ENCODE results near the gene RBM44.

The RBM44 gene

DNA sequence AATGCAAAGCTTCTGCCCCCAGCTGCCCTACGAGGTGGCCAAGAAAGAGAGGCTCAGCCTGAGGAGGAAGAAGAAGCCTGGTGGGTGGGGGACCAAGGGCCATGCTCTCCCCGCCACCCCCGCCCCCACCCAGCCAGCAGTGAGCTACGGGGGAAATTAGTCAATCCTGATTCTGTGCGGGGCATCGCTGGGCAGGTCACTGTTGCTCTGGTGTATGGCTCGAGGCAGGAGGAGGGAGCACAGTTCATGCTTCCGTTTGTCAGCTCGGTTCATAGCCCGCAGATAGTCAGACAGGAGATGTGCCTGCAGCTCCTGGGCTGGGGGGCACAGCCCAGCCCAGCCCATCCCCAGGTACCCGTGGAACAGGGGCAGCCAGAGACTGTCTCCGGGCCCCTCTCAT lies 78.0 kb downstream of the RBM44 start:
- DNase-seq (ENCODE audit: low read depth) = no peak
- no peak overlapping the region for H3K4me3 ChIP-seq (ENCODE audit: low read depth, low read length)
- TF ChIP-seq, protein P1, sequence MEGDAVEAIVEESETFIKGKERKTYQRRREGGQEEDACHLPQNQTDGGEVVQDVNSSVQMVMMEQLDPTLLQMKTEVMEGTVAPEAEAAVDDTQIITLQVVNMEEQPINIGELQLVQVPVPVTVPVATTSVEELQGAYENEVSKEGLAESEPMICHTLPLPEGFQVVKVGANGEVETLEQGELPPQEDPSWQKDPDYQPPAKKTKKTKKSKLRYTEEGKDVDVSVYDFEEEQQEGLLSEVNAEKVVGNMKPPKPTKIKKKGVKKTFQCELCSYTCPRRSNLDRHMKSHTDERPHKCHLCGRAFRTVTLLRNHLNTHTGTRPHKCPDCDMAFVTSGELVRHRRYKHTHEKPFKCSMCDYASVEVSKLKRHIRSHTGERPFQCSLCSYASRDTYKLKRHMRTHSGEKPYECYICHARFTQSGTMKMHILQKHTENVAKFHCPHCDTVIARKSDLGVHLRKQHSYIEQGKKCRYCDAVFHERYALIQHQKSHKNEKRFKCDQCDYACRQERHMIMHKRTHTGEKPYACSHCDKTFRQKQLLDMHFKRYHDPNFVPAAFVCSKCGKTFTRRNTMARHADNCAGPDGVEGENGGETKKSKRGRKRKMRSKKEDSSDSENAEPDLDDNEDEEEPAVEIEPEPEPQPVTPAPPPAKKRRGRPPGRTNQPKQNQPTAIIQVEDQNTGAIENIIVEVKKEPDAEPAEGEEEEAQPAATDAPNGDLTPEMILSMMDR (IDR thresholded peaks at IDR 0.05; ENCODE audit: low read depth, low read length) = no peak
- TF ChIP-seq POLR2A (IDR thresholded peaks at IDR 0.05; ENCODE audit: extremely low read depth, insufficient read length) (no peak), MYC (IDR thresholded peaks at IDR 0.05; ENCODE audit: low read depth, low read length) (no peak)
- TF ChIP-seq, protein P2, sequence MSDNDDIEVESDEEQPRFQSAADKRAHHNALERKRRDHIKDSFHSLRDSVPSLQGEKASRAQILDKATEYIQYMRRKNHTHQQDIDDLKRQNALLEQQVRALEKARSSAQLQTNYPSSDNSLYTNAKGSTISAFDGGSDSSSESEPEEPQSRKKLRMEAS (IDR thresholded peaks at IDR 0.05; ENCODE audit: low read depth, low read length) = no peak

DNA sequence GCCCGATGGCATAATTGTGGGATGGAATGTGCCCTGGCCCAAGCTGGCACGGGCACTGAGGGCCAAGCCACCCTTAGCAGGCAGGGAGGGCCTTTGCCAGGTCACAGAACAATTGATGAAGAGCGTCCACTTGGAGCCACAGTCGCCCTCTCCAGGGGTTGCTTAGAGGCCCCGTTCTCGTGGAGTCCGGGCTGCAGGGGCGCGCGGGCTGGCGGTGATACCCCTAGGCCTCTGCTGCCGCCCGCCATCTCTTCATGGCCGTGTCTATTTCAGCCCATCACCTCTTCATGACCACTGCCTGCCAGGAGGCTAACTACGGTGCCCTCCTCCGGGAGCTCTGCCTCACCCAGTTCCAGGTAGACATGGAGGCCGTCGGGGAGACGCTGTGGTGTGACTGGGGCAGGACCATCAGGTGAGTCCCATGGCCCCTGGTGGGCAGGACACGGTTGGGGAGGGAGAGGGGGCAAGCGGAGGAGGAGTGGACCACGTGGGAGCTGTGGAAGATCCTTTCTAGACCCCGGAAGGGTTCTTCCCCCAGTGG lies 78.4 kb downstream of the RBM44 start:
- H3K4me3 ChIP-seq (ENCODE audit: low read depth, low read length) = no peak overlapping the region
- TF ChIP-seq, protein P2 (IDR thresholded peaks at IDR 0.05; ENCODE audit: low read depth, low read length) = no peak
- TF ChIP-seq MYC (IDR thresholded peaks at IDR 0.05; ENCODE audit: low read depth, low read length) = no peak
- TF ChIP-seq POLR2A (IDR thresholded peaks at IDR 0.05; ENCODE audit: extremely low read depth, insufficient read length) = no peak
- TF ChIP-seq, protein P1 (IDR thresholded peaks at IDR 0.05; ENCODE audit: low read depth, low read length) = no peak
- no peak for DNase-seq (ENCODE audit: low read depth)

DNA sequence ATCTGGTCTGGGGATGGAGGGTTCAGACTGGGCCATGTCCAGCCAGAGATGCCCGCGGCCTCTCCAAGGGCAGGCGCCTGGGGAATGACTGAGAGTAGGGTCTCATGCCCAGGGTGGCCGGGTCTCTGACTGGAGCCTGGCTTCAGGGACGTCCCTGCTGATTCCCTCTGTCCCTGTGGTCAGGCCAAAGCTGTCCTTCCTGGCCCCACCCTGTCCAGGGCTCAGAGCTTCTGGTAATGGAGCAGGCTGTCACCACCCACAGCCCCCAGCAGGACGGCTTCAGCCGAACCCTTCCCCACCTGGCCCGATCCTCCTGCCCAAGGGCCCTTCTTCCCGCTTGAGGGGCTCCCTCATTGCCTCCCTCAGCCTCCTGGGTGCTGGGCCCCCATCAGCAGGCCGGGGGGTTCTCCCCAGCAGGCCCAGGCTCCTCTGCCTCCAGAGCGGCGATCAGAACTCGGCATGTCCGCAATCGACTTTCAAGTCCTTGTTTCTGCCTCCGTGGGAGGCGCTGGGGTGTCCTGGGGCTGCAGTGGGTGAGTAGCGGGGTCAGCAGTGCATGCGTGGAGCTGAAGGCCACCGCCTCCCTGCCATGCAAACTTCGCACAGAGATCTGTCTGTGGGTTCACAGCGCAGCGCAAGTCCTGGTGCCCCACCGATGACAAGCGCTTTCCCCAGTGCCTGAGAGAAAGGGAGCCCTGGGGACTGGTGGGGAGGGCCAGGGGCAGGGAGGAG lies 79.2 kb downstream of the RBM44 start:
- DNase-seq (ENCODE audit: low read depth) = no peak
- TF ChIP-seq POLR2A (IDR thresholded peaks at IDR 0.05; ENCODE audit: extremely low read depth, insufficient read length) (no peak), MYC (IDR thresholded peaks at IDR 0.05; ENCODE audit: low read depth, low read length) (no peak)
- TF ChIP-seq, protein P1 (IDR thresholded peaks at IDR 0.05; ENCODE audit: low read depth, low read length) = no peak
- TF ChIP-seq, protein P2 (IDR thresholded peaks at IDR 0.05; ENCODE audit: low read depth, low read length) = no peak
- no peak overlapping the region for H3K4me3 ChIP-seq (ENCODE audit: low read depth, low read length)

DNA sequence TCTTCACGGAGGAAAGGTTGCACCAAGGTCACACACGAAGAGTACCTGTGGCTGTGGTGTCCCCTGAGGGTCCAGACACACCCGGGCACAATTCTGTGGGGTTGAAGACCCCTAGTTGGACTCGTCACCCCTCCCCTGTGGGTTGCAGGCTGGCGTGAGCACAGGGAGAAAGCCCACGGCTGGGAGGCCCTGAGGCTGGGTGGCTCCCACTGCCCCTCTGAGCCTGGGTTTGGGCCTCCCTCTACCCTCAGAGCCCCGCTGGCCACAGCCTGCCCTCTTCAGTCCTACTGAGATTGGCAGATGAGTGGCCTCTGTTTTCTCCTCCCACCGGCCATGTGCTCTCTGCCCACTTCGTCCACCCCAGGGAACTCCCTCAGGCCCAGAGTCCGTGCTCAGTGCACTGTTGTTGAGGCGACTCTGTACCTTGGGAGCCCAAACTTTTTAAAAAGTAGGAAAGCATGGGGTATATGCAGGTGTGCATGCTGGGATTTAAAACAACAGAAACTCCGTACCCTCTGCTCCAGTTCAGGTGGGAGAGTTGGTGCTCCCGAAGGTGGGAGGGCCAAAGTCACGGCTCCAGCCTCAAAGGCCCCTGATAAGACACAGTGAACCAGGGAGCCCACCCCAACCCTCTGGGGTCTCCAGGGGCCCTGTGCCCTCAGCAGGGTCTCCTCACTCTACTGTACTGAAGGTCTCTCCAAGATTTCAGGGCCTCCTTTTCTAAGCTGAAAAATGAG lies 79.9 kb downstream of the RBM44 start:
- no peak overlapping the region for H3K4me3 ChIP-seq (ENCODE audit: low read depth, low read length)
- DNase-seq (ENCODE audit: low read depth) = no peak
- TF ChIP-seq POLR2A (IDR thresholded peaks at IDR 0.05; ENCODE audit: extremely low read depth, insufficient read length) (no peak), MYC (IDR thresholded peaks at IDR 0.05; ENCODE audit: low read depth, low read length) (no peak)
- TF ChIP-seq, protein P1 (IDR thresholded peaks at IDR 0.05; ENCODE audit: low read depth, low read length) = no peak
- TF ChIP-seq, protein P2 (IDR thresholded peaks at IDR 0.05; ENCODE audit: low read depth, low read length) = no peak

DNA sequence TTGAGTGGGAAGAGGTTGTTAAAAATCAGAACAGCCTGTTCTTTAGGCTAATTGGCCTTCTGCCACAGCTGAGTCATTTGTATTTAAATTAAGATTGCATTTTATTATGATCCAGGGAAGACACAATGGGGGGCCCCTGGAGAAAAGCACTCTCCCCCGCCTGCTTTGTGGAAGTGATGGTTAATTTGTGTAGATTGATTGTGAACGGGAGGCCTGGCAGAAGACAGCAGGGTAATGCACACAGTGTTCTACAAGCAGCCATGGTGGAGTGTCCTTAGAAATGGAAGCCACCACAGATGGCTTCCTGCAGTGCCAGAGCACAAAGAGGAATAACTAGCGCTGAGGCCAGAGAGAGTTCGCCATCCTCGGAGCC lies 80.5 kb downstream of the RBM44 start:
- no peak overlapping the region for H3K4me3 ChIP-seq (ENCODE audit: low read depth, low read length)
- no peak for DNase-seq (ENCODE audit: low read depth)
- TF ChIP-seq MYC (IDR thresholded peaks at IDR 0.05; ENCODE audit: low read depth, low read length) (no peak), POLR2A (IDR thresholded peaks at IDR 0.05; ENCODE audit: extremely low read depth, insufficient read length) (no peak)
- TF ChIP-seq, protein P2 (IDR thresholded peaks at IDR 0.05; ENCODE audit: low read depth, low read length) = no peak
- TF ChIP-seq, protein P1 (IDR thresholded peaks at IDR 0.05; ENCODE audit: low read depth, low read length) = no peak

All from NB4 (cell line).